Smooth muscle cell (in vitro differentiated cells): ENCODE data around the gene DAPK1. TPM values are rescaled to one million over a fixed set of nuclear protein-coding genes. Genes with fewer than 3 reads are reported as not detected.

ENCODE experiments used
- DNase-seq: peaks from one replicate; lab custom pipeline; 2025; ENCODE audit not compliant: unreplicated experiment; lab: John Stamatoyannopoulos, UW
- H2AFZ ChIP-seq: fragments of 200-600 bp; sonication (generic); 2 replicates; pipeline ENCODE4 v1.6.0; 2016; ENCODE audit warnings: antibody characterized with exemption, low read depth, mild to moderate bottlenecking
- H3F3A ChIP-seq: fragments of 200-600 bp; sonication (generic); 2 replicates; pipeline ENCODE4 v1.6.0; 2017; ENCODE audit warnings: antibody characterized with exemption, low read depth
- H3K27ac ChIP-seq: fragments of 200-600 bp; sonication (generic); 2 replicates; pipeline ENCODE4 v1.5.1; 2016; ENCODE audit warnings: low read depth, mild to moderate bottlenecking
- H3K27me3 ChIP-seq: fragments of 200-600 bp; sonication (generic); 2 replicates; pipeline ENCODE4 v1.6.1; 2016; ENCODE audit warnings: low read depth, mild to moderate bottlenecking
- H3K36me3 ChIP-seq: fragments of 200-600 bp; sonication (generic); 2 replicates; pipeline ENCODE4 v1.5.1; 2016; ENCODE audit warnings: low read depth
- H3K4me1 ChIP-seq: fragments of 200-600 bp; sonication (generic); 2 replicates; pipeline ENCODE4 v1.5.1; 2016; ENCODE audit warnings: low read depth
- H3K4me2 ChIP-seq: fragments of 200-600 bp; sonication (generic); 2 replicates; pipeline ENCODE4 v1.6.0; 2016; ENCODE audit warnings: mild to moderate bottlenecking
- H3K4me3 ChIP-seq: fragments of 200-600 bp; sonication (generic); 2 replicates; pipeline ENCODE4 v1.5.1; 2016; ENCODE audit warnings: mild to moderate bottlenecking
- H3K79me2 ChIP-seq: fragments of 200-600 bp; sonication (generic); 2 replicates; pipeline ENCODE4 v1.6.0; 2016; ENCODE audit warnings: low read depth, mild to moderate bottlenecking
- H3K9ac ChIP-seq: fragments of 200-600 bp; sonication (generic); 2 replicates; pipeline ENCODE4 v1.6.0; 2016; ENCODE audit warnings: low read depth
- H3K9me3 ChIP-seq: fragments of 200-600 bp; sonication (generic); replicated peaks from 2 replicates; pipeline ENCODE4 v1.5.1; 2016; ENCODE audit warnings: low read depth
- H4K20me1 ChIP-seq: fragments of 200-600 bp; sonication (generic); 2 replicates; pipeline ENCODE4 v1.6.0; 2016; ENCODE audit warnings: low read depth
- CTCF ChIP-seq: fragments of 200-600 bp; sonication (generic); IDR thresholded peaks from 2 replicates; pipeline ENCODE4 v1.5.1; 2017; ENCODE audit warnings: borderline replicate concordance, mild to moderate bottlenecking, antibody characterized with exemption; ENCODE audit not compliant: insufficient read depth, poor library complexity, severe bottlenecking
- WGBS: methylation state at CpG from one replicate; pipeline ENCODE4 v1.1.7; 2016; ENCODE audit warnings: low lambda C conversion rate; 5-methylcytosine and 5-hydroxymethylcytosine counted together
- polyA plus RNA-seq: library from polyadenylated mRNA; unstranded; fragments of >200 nt; fragmentation: Nextera tagmentation; extraction: Ambion mirVana; gene quantifications from 2 replicates; pipeline ENCODE4 v1.2.1, GENCODE V29; 2016
- total RNA-seq: library from RNA; depleted of rRNA; stranded (reverse); fragments of >200 nt; gene quantifications from 2 replicates; pipeline ENCODE4 v1.2.3, GENCODE V29; 2014

DAPK1 gene
- total and polyA plus RNA-seq, 2 experiments from 2014 or later = 12.6 to 20.3 TPM

- no peaks in the 10 kb centered on the region for H3K79me2 ChIP-seq
- H3F3A ChIP-seq = no peaks in the 10 kb centered on the region
- no peak overlapping the region for H2AFZ ChIP-seq
- no peak overlapping the region for H3K4me3 ChIP-seq
- H4K20me1 ChIP-seq = peaks cover 9% of the 10 kb centered on the region
- no peaks in the 10 kb centered on the region for H3K9me3 ChIP-seq
- no peaks in the 10 kb centered on the region for H3K4me1 ChIP-seq
- no peak for DNase-seq
- no peak overlapping the region for H3K27ac ChIP-seq
- H3K9ac ChIP-seq = no peak overlapping the region
- no peak overlapping the region for H3K4me2 ChIP-seq
- no peaks in the 10 kb centered on the region for H3K27me3 ChIP-seq
- 77% methylated on average over 10 of the region's 10 CpGs for WGBS
- TF ChIP-seq CTCF = no peak
- no peaks in the 10 kb centered on the region for H3K36me3 ChIP-seq
These were observed 54.1 kb downstream of the DAPK1 start for GRCh38 chr9:87551772-87552217.

- Histone ChIP-seq H3K79me2 (no peaks in the 10 kb centered on the region), H3K27ac (no peak overlapping the region), H3K9me3 (no peaks in the 10 kb centered on the region), H2AFZ (no peak overlapping the region), H3K9ac (no peak overlapping the region), H3K27me3 (no peaks in the 10 kb centered on the region), H3K4me1 (no peaks in the 10 kb centered on the region), H3K36me3 (no peaks in the 10 kb centered on the region), H3K4me3 (no peak overlapping the region), H4K20me1 (peaks cover 15% of the 10 kb centered on the region), H3K4me2 (no peak overlapping the region), H3F3A (no peaks in the 10 kb centered on the region)
- no peak for TF ChIP-seq CTCF
- WGBS = 89% methylated on average over 11 of the region's 11 CpGs
- DNase-seq = no peak
These were observed 56.7 kb downstream of the DAPK1 start for GRCh38 chr9:87554171-87554910.

GRCh38 chr9:87554976-87555375 is 57.3 kb downstream of the DAPK1 start:
- H3K9me3 ChIP-seq = no peaks in the 10 kb centered on the region
- H3K79me2 ChIP-seq = no peaks in the 10 kb centered on the region
- no peak overlapping the region for H2AFZ ChIP-seq
- no peaks in the 10 kb centered on the region for H3K36me3 ChIP-seq
- TF ChIP-seq CTCF = no peak
- no peaks in the 10 kb centered on the region for H3K27me3 ChIP-seq
- H3K4me2 ChIP-seq = no peak overlapping the region
- no peaks in the 10 kb centered on the region for H3F3A ChIP-seq
- H3K4me1 ChIP-seq = no peaks in the 10 kb centered on the region
- 80% methylated on average over 2 of the region's 2 CpGs for WGBS
- H3K4me3 ChIP-seq = no peak overlapping the region
- peaks cover 15% of the 10 kb centered on the region for H4K20me1 ChIP-seq
- no peak overlapping the region for H3K27ac ChIP-seq
- H3K9ac ChIP-seq = no peak overlapping the region
- no peak for DNase-seq

GRCh38 chr9:87556039-87556438 is 58.4 kb downstream of the DAPK1 start:
- H3K27ac ChIP-seq = no peak overlapping the region
- H3K4me2 ChIP-seq = no peak overlapping the region
- H3K9me3 ChIP-seq = no peaks in the 10 kb centered on the region
- H4K20me1 ChIP-seq = peaks cover 15% of the 10 kb centered on the region
- no peak overlapping the region for H3K4me3 ChIP-seq
- 96% methylated on average over 7 of the region's 7 CpGs for WGBS
- no peak for DNase-seq
- H3K9ac ChIP-seq = no peak overlapping the region
- no peaks in the 10 kb centered on the region for H3F3A ChIP-seq
- no peak for TF ChIP-seq CTCF
- H3K36me3 ChIP-seq = no peaks in the 10 kb centered on the region
- H2AFZ ChIP-seq = no peak overlapping the region
- H3K4me1 ChIP-seq = no peaks in the 10 kb centered on the region
- no peaks in the 10 kb centered on the region for H3K27me3 ChIP-seq
- H3K79me2 ChIP-seq = no peaks in the 10 kb centered on the region
